ENCODE measurements around the gene MCEE.
A peak's percentile ranks its signal among the peaks of the same experiment; 100 is the strongest.
"Not testable (repeated sequence)": the region's sequence is repeated elsewhere in the genome, so short reads cannot be mapped to it uniquely, and the experiment has no call there.

MCEE gene

GRCh38 chr2:71125506-71126294 is 4.3 kb downstream of the MCEE start:
- no peak for DNase-seq

DNA sequence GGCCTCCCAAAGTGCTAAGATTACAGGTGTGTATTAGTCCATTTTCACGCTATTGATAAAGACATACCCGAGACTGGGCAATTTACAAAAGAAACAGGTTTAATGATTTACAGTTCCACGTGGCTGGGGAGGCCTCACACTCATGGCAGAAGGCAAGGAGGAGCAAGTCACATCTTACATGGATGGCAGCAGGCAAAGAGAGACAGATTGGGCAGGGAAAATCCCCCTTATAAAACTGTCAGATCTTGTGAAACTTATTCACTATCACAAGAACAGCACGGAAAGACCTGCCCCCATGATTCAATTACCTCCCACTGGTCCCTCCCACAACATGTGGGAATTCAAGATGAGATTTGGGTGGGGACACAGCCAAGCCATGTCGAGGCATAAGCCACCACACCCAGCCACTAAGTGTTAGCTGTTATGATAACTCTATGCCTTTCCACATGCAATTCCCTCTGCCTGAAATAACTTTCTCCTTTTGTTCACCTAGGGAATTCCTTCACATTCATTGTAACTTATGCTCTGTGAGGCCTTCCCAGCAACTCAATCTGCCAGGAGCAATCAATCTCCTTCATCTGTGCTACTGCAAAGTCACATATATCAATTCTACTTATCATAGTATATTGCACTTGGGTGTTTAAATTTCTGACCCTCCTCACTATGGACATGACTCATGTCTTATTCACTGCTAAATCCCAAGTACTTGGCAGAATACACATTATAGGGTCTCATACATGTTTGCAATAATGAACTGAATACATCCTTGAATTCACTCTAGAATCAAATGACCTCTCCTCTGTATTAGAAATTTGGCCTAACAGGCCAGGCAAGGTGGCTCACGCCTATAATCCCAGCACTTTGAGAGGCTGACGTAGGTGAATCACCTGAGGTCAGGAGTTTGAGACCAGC is 7.4 kb downstream of the MCEE start:
- peak; percentile 18 for DNase-seq

DNA sequence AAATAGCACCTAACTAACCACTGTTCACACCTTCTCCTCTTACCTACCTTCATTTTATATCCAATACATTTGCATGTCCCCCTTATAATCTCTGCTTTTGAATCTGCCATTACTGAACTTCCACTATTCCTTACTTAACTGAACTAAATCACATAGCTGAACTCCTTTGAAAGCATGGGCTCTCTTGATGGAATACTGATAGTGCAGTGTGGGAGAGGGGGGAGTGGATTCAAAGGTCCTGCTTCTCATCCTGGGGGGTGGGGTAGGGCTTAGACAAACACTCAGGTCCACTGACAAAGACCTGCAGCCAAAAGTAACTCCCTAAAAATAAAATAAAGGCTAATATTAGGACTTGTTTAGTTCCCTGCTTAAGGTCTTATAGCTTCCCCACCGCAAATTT is 8.6 kb downstream of the MCEE start:
- DNase-seq = no peak

GRCh38 chr2:71120195-71120594 is 9.8 kb downstream of the MCEE start:
- no peak for DNase-seq

DNA sequence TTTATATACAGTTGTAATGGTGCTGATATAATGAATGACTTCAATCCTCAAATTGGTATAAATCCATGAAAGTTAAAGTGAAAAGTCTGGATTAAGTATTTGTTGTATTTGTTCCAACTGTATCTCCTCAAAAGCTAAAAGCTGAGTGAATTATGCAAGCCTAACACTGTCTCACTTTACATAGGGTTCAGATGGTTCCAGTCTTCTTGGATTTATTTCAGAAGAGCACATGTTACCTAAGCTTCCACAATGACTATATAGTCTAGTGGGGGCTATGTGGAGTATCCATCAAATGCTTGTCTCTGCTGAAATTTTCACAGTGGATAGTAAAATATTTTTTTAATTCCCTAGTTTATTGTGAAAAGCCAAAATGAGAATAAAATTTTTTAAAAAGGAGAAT is 13.0 kb downstream of the MCEE start:
- DNase-seq = no peak

DNA sequence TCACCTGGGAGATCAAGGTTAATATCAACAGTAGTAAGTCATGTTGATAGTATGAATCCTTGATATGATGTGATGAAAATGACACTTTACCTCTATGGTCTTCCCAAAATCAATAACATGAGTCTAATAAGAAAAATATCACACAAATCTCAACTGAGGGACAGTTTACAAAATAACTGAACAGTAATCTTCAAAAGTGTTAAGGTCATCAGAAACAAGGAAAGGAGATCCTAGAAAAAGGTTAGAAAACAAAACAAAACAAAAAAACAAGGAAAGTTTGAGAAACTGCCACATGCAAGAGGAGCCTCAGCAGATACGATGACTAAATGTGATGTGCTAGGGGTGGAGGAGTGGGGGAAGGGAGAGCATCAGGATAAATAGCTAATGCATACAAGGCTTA is 16.2 kb downstream of the MCEE start:
- DNase-seq = no peak

DNA sequence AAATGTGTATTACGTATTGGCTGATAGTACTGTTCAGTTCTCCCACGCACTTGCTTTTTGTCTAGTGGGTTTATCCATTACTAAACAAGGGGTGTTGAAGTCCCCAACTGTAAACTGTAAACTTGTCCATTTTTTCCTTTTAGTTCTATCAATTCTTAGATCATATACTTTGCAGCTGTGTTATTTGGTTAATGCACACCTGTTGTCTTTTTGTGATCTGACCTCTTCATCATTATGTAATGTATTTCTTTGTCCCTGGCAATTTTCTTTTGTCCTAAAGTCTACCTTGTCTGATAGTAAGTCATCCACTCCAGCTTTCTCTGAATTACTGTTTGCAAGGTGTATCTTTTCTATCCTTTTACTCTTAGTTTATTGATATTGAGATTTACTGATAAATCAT is 21.9 kb downstream of the MCEE start:
- DNase-seq = no peak

- not testable (repeated sequence) for DNase-seq
Measured at GRCh38 chr2:71106463-71106862, 23.6 kb downstream of the MCEE start.

DNA sequence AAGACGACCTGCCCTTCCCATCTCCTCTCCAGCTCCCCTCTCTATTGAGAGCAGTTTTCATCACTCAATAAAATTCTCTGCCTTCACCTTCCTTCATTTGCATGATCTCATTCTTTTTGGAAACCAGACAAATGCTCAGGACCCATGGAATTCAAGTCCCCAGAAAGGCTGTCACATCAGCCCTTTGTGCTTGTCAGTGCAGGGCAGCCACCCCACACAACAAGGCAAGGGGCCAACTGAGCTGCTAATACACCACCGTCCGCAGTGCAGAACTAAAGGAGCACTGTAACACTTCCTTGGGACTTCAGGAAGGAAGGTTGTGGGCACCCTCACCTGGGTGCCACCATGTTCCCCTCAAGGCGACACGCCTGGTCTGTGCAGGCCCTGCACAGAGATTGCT is 26.2 kb downstream of the MCEE start:
- DNase-seq = no peak

- no peak for DNase-seq
Measured at GRCh38 chr2:71102981-71103681, 26.9 kb downstream of the MCEE start.

DNA sequence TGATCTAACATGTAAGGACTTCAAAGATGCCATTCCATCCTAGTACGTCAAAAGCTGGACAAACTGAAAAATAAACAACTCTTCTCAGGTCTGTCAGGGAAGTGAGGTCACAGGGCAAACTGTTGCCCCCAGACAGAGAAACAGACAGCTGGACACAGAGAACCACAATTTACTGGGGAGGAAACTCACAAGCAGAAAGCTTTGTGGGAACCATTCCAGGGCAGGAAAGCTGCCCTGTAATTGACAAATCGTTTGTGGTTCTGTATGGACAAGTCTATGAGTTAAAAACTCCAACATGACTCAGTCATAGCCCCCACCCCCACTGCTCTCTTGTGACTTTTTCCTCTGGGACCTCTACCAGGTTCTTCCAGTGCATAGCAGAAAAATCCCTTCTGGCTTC is 28.4 kb downstream of the MCEE start:
- DNase-seq = peak; percentile 9

GRCh38 chr2:71100195-71100964 is 29.6 kb downstream of the MCEE start:
- DNase-seq = peak; percentile 76

DNA sequence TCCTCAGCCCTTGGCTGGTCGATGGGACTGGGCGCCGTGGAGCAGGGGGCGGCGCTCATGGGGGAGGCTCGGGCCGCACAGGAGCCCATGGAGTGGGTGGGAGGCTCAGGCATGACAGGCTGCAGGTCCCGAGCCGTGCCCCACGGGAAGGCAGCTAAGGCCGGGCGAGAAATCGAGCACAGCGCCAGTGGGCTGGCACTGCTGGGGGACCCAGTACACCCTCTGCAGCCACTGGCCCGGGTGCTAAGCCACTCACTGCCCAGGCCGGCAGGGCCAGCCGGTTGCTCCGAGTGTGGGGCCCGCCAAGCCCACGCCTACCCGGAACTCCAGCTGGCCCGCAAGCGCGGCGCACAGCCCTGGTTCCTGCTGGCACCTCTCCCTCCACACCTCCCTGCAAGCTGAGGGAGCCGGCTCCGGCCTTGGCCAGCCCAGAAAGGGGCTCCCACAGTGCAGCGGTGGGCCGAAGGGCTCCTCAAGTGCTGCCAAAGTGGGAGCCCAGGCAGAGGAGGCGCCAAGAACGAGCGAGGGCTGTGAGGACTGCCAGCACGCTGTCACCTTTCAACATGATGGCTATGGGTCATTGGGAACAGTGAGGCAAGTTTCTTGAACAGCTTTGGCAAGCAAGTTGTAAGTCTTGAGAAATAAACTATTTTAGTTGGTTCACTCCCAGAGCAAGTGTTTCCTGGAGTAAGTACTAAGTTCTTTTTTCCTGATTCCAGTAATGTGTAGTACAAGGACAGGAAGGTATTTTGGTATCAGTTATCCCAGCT is 37.4 kb downstream of the MCEE start:
- not testable (repeated sequence) for DNase-seq

DNA sequence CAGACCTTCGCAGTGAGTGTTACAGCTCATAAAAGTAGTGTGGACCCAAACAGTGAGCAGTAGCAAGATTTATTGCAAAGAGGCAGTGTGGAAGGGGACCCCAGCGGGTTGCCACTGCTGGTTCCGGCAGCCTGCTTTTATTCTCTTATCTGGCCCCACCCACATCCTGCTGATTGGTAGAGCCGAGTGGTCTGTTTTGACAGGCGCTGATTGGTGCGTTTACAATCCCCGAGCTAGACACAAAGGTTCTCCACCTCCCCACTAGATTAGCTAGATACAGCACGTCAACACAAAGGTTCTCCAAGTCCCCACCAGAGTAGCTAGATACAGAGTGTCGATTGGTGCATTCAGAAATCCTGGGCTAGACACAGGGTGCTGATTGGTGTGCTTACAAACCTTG is 38.2 kb downstream of the MCEE start:
- not testable (repeated sequence) for DNase-seq

- not testable (repeated sequence) for DNase-seq
Measured at GRCh38 chr2:71089475-71089874, 40.6 kb downstream of the MCEE start.

DNA sequence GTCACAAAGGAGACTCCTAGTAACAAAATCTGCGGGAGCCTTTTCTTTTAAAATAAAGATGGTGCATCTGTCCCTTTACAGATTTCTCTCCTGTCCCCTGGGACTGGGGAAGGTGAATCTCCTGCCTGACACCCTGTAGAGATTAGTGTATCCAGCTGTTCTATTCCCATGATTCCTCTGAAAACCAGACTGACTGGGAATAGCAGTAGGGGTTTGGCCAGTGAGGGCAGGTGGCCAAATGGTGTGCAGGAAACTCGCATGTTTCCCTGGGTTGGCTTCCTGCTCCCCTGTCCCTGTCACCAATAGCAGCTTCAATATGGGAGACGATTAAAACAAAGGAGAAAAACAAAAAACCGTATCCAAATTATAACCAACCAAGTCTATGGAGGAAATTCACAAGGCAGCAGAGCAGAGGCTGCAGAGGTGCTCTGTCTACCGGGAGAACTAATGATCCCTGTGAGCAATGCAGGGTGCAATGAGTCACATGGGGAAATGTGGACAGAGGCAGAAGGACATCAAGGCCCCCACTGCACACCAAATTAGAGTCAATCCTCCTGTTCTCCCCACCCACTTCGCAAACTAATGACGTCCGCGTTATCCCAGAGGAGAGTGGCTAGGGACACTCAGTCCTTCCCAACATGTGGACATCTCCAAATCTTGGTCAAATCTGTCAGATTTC is 44.6 kb downstream of the MCEE start:
- DNase-seq = not testable (repeated sequence)

DNA sequence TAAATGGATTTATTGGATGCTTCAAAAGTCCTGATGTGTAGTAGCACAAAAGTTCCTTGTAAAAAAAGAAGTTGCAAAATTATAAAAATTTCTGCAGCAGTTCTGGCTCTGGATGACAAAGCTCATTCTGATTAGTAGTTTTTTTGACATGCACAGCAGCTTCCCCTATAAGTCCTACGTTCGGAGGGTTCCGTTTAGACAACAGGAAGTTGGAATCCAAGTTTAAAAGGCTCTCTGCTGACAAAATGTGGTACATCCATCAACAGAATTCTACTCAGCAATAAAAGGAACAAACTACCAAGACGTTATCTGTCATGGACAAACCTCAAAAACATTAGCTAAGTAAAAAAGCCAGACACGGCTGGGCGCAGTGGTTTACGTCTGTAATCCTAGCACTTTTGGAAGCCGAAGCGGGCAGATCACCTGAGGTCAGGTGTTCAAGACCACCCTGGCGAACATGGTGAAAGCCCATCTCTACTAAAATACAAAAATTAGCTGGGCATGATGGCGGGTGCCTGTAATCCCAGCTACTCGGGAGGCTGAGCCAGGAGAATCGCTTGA is 46.2 kb downstream of the MCEE start:
- DNase-seq = peak; percentile 62

DNA sequence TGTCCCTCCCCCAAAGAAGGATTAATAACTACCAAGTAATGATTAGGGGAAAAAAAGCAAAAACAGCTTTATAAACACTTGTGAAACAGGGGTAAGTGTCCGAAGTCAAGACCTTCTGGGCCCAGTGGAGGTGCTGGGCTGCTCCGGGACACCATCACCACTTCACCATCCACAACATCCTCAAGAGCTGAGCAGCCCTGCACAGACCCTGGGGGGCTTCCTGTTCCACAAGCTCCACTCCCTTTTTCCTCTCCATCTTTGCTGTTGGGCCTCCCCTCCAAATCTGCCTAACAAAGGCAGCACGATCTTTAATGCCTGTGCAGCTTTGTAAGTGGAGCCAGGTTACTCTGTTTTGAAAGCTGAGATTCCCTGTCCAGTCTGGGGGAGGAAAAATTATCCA is 46.7 kb downstream of the MCEE start:
- not testable (repeated sequence) for DNase-seq

- no peak for DNase-seq
Measured at GRCh38 chr2:71082402-71083252, 47.4 kb downstream of the MCEE start.

GRCh38 chr2:71078624-71079023 is 51.4 kb downstream of the MCEE start:
- DNase-seq = no peak
